GM19351 (cell line): ENCODE results near the gene RPGR.

Source experiments
- ATAC-seq: cut with Tn5 transposase; IDR thresholded peaks from one replicate; pipeline ENCODE4 v1.9.1; 2021; ENCODE audit warnings: mild to moderate bottlenecking, moderate library complexity; ENCODE audit not compliant: unreplicated experiment

The RPGR gene

GRCh38 chrX:38326086-38326485, 1.2 kb downstream of the RPGR start:
- ATAC-seq: no peak

GRCh38 chrX:38320819-38321218, 6.5 kb downstream of the RPGR start:
- ATAC-seq: no peak

GRCh38 chrX:38318606-38319005, 8.7 kb downstream of the RPGR start:
- ATAC-seq: no peak

DNA sequence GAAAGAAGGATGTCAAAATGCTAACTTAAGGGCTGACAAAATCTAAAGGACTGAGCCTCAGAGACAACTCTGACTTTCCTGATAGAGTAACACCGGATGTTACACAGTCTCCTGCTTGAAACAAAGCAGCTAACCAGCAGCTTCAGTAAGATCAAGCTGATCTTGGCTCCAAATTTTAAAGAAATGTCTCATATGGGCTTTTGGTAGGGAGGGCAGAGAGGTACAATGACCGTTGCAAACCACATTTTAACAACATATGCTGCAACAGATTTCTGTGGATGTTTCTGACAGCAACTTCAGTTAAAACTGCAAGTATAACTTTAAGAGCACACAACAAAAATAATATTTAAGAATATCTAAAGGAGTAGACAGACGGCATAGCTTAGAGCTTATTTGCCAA, 9.1 kb downstream of the RPGR start:
- ATAC-seq: no peak

GRCh38 chrX:38315186-38315585, 12.1 kb downstream of the RPGR start:
- no peak for ATAC-seq

DNA sequence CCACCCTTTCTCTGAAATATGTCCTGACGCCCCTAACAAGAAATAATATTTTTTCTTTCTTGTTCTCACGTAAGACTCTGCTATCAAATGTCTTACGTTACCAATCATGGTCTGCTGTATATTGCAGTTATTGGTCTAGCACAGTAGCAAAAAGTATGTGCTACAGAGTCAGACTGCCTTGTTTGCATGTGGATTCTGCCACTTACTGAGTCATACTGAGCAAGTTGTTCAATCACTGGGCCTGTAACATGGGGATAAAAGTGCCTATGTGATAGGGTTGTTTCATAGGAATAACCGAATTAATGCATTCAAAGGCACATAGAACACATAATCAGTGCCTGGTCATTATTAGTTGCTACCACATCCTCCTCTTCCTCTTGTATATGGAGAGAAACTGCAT, 14.1 kb downstream of the RPGR start:
- ATAC-seq: no peak

DNA sequence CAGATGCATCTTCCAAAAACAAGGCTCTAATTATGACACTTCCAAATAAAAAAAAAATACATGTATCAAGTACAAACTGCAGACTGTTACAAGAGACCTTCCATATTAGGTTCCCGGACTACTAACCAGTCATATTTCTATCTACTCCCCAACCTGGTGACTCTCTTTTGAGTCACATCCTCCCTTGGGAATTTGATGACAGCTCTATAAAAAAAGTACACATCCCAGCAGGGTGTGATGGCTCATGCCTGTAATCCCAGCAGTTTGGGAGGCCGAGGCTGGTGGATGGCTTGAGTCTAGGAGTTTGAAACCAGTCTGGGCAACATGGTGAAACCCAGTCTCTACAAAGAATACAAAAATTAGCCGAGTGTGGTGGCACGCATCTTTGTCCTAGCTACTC, 14.9 kb downstream of the RPGR start:
- ATAC-seq: no peak

GRCh38 chrX:38311743-38312142, 15.6 kb downstream of the RPGR start:
- no peak for ATAC-seq

- no peak for ATAC-seq
Observed at GRCh38 chrX:38305971-38306370, 21.3 kb downstream of the RPGR start.

GRCh38 chrX:38304010-38304409, 23.3 kb downstream of the RPGR start:
- ATAC-seq: no peak

DNA sequence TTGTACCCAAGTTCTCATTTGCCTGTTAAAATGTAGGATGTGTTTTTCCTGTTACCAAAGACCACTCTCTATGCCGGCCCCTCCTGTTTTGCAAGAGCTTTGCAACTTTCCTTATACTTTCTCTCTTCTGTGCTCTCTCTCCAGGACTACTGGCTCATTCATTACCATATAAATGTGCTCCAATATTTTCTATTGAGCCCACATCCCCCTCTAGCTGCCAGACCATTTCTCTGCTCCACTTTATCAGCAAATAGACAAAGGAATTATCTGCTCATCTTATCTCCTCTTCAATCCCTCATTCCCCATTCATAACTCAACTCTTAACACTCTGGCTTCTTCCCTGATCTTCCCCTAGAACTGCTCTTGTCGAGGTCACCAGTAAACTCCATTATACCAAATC, 33.6 kb downstream of the RPGR start:
- no peak for ATAC-seq

- ATAC-seq: no peak
Observed at GRCh38 chrX:38287674-38288073, 39.6 kb downstream of the RPGR start.

DNA sequence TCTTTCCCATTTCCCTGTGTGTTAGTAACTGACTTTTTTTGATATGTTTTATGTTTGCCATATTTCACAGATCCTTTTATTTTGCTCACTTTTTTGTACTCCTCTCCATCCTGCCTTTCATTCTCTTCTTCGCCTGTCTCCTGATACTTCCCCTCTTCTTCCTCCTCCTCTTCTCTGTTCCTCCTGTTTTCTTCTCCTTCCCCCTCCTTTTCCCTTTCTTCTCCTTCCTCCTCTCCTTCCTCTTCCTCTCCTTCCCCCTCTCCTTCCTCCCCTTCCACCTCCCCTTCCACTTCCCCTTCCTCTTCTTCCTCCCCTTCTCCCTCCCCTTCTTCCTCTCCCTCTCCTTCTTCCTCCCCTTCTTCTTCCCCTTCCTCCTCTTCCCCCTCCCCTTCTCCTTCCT, 41.7 kb downstream of the RPGR start:
- ATAC-seq: no peak

DNA sequence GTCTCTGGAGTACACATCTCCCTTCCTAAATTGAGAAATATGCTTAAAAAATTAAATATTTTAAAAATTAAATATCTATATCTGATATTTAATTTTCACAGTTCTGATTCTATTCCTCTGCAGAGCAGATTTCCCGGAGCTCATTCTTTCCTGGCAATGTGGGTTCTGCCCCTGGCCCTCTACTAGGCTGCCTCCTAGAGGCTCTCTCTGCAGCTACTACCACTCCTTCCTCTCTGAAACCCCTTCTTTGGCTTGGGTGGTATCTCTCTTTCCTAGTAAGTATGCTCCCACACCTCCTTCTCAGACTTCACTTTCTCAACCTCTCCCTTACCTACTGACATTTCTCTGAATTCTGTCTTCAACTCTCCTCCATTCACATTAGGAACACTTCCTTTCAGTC, 45.3 kb downstream of the RPGR start:
- no peak for ATAC-seq

GRCh38 chrX:38279188-38279587, 48.1 kb downstream of the RPGR start:
- no peak for ATAC-seq

GRCh38 chrX:38278682-38279081, 48.6 kb downstream of the RPGR start:
- ATAC-seq: no peak

- no peak for ATAC-seq
Observed at GRCh38 chrX:38277802-38278201, 49.5 kb downstream of the RPGR start.

- ATAC-seq: no peak
Observed at GRCh38 chrX:38277136-38277535, 50.2 kb downstream of the RPGR start.

- ATAC-seq: no peak
Observed at GRCh38 chrX:38276089-38276488, 51.2 kb downstream of the RPGR start.

DNA sequence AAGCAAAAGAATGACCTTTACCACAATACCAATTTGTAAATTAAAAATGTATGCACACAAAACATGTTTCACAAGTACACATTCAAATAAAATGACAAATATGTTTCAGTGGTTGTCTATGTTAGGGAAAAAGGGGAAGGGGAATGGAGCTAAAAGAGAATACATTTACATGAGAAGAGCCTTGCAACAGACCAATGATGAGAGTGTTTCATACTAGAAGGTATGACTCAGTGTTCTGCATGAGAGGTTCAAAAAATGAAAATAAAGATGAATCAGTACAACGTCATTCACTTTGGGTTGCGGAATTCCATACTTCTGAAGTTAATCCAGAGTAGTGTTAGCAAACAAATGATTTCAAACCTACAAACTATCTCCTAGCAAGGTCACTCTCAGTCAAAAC, 51.7 kb downstream of the RPGR start:
- ATAC-seq: peak; percentile 34

- peak; percentile 48 for ATAC-seq
Observed at GRCh38 chrX:38273453-38273852, 53.9 kb downstream of the RPGR start.

GRCh38 chrX:38271154-38271716, 56.1 kb downstream of the RPGR start:
- ATAC-seq: peak; percentile 75

DNA sequence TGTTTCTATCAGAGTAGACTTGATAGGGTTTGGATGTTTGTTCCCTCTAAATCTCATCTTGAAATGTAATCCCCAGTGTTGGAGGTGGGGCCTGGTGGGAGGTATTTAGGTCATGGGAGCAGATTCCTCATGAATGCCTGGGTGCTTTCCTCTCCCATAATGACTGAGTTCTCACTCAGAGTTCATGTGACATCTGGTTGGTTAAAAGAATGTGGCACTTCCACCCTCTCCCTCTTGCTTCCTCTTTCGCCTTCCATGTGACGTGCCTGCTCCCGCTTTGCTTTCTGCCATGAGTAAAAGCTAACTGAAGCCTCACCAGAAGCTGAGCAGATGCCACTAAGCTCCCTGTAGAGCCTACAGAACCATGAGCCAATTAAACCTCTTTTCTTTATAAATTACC, 59.3 kb downstream of the RPGR start:
- ATAC-seq: no peak
